ENCODE results near the gene PLBD2.

Gene PLBD2

DNA sequence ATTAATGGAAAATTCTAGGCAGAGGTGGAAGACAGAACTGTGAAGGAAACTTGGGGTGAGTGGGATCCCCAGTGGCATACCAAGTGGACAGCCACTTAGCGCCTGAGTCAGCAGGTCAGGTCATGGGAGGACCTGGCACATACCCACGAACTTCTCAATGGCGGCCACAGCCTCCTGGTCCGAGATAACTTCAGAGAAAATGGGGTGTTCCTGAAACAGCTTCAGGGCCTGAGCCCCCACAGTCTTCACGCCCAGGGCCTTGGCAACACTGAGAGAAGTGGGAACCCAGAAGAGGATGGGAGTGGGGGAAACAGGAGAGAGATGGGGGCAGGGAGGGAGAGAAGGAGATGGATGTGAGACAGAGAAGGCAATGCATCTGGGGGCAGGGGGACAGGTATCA, 35.4 kb downstream of the PLBD2 start:
- DNase-seq (ENCODE audit: low read depth in 2 of 2) = no peak

DNA sequence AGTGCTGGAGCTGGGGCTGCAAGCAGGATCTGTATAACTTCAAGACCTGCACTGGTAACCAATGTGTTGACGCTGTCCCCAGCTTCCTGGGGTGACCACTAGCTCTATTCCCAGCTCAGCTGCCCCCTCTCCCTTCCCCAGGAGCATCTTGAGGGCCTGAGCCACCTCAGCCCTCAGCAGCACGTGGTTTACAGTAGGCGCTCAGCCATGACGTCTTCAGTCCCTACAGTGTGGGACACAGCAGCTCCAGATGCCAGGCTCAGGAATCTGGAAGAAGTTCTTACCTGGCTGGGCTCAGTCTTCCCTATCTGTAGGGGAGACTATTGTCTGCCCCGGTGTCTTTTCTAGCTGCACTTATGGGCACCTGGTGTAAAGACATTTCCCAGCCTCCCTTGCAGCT, 36.7 kb downstream of the PLBD2 start:
- no peak for DNase-seq (ENCODE audit: low read depth in 2 of 2)

DNA sequence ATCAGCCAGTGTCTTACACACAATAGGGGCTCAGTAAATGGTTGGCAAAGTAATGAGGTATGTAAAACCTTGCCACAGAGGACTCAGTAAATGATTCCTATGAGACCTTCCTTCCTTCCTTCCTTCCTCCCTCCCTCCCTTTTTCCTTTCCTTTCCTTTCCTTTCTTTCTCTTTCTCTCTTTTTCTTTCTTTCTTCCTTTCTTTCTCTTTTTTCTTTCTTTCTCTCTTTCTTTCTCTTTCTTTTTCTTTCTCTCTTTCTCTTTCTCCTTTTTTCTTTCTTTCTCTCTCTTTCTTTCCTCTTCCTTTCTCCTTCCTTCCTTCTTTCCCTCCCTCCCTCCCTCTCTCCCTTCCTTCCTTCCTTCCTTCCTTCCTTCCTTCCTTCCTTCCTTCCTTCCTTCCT, 37.8 kb downstream of the PLBD2 start:
- no peak for DNase-seq (ENCODE audit: low read depth in 2 of 2)

DNA sequence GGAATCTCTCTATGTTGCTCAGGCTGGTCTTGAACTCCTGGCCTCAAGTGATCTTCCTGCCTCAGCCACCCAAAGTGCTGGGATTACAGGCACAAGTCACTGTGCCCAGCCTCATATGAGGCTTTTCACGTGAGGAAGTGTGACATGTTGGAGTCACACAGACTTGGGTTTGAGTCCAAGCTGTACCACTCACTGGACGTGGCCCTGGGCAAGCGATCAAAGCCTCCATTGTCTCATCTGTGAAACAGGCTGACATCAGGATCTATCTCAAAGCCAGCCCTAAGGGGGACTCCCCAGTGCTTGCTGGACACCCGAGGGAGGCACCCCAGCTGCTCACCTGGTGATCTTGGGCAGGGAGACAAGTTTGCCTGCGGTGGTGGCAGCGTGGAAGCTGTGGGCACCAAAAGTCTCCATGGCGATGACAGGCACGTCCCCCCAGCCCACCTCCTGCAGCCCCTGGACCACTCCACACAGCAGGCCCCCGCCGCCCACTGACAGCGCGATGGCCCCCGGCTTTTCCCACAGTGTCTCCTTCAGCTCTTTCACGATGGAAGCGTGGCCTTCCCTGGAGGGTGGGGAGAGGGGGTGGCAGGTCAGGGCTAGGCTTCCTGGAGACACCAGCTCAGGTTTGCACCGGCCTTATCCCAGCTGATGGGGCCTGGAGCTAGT, 38.6 kb downstream of the PLBD2 start:
- no peak for DNase-seq (ENCODE audit: low read depth in 2 of 2)

DNA sequence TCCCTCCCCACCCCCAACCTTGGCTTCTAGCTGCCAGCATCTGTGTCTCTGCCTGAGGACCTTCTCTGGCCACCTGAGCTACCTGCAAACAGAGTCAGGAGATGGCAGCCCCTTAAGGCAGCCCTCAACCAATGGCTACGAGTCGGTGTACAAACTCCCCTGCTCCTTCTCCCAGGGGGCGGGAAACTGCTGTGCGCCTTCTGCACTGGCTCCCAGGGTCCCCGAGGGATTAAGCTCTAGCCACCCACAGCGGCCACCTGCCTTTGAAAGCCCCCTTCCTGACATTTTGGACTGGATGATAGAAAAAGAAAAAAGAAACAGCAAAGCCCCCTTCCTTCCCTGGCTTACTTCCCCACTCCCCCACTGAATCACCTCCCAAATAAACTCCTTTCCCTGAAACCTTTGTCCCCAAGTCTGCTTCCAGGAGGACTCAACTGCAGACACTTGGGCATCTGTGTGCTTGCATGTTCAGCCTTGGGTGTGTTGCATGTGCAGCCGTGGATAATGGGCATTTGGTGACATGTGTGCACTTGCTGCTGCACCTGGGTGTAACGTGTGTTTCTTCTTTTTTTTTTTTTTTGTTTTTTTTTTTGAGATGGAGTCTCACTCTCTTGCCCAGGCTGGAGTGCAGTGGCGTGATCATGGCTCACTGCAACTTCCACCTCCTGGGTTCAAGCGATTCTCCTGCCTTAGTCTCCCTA, 39.3 kb downstream of the PLBD2 start:
- DNase-seq (ENCODE audit: low read depth in 2 of 2) = no peak

DNA sequence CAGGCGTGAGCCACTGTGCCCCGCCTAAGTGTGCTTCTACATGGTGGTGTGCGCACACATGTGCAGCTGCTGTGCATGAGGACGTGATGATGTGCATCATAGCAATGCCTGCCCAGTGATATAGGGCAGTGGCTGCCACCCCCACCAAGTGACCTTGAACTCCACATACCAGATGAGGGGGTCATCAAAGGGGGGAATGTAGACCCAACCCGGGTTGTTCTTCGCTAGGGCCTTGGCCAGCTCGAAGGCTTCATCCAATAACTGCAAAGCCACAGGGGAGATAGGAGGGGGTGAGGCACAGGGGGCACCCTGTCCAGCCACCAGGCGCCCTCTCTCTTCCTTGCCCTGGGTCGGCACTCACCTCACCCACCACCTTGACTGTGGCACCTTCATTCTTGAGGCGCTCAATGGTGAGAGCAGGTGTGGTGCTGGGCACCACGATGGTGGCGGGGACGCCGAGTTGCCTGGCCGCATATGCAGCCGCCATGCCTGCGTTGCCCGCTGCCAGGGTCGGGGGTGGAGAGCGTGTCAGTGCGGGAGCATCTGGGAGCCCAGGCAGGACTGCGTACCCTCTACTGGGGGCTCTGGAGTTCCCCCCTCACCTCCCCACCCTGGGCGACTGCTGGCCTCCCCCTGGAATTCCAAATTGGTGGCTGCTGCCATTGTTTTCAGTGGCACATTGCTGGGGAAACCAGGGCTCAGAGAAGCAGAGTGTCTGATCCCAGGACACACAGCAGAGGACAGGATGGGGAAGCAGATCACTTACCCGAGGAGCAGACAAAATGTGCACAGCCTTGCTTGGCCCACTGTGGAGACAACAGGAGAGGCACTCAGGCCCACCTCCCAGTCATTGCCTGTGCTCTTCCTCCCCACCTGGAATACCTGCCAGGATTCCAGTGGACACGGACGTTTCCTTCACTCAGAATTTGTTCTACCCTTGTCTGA, 40.2 kb downstream of the PLBD2 start:
- DNase-seq (ENCODE audit: low read depth in 2 of 2) = no peak

DNA sequence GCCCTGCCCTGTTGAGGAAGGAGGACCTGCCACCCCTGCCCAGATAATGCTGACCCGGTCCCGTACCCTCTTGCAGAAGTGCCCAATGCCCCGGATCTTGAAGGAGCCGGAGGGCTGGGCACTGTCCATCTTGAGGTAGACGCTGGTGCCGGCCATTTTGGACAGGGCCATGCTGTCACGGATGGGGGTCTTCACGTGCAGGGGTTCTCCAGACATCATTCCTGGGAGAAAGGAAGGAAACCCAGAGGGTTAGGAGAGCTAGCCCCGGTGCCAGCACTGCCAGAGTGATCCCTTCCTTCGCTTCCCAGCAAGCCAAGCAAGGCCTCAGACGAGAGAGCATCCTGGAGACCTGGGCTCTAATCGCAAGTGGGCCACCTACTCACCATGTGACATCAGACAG, 41.1 kb downstream of the PLBD2 start:
- DNase-seq (ENCODE audit: low read depth in 2 of 2) = no peak

DNA sequence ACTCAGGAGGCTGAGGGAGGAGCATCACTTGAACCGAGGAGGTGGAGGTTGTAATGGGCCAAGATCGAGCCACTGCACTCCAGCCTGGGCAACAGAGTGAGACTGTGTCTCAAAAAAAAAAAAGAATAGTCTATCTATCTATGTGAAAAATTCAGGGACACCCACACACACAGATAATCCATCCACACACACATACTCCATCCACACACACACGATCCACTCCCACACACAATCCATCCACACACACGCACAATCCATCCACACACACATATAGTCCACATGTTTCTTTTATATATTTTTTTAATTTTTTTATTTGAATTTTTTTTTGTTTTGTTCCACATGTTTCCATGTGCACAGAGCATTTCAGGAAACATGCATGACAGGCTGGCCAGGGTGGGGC, 42.0 kb downstream of the PLBD2 start:
- DNase-seq (ENCODE audit: low read depth in 2 of 2) = no peak

DNA sequence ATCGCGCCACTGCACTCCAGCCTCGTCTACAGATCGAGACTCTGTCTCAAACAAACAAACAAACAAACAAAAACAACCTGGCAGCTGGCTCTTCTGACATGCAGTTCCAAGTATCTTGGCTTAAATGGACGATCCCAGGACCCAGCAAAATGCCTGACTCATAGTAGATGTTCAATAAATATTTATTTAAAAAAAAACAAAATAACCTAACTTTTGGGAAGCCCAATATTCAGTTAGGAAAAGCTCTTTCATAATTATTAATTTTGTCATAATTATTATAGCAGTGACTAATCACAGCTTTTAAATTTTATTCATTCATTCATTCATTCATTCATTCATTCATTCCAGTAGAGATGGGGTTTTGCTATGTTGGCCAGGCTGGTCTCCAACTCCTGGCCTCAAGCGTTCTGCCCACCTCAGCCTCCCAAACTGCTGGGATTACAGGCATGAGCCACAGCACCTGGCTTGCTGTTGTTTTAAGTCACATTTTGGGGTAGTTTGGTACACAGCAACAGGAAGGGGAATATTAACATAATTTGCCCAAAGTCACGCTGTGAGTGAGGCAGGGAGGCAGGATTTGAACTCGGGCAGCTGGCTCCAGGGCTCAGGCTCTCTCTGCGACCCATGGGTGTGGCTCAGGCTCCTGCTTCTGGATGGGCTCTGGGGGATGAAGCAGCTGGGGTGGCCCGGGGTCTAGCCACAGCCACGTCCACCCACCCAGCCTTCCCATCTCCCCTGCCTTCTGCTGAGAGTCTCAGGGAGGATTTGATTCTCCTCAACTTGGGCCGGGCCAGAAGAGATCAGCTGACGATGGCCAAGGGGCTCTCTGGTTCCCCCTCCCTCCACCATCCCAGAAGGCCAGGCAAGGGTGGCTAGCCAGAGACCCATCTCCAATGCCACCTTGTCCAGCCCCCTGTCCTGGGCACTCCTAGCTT, 42.9 kb downstream of the PLBD2 start:
- no peak for DNase-seq (ENCODE audit: low read depth in 2 of 2)

DNA sequence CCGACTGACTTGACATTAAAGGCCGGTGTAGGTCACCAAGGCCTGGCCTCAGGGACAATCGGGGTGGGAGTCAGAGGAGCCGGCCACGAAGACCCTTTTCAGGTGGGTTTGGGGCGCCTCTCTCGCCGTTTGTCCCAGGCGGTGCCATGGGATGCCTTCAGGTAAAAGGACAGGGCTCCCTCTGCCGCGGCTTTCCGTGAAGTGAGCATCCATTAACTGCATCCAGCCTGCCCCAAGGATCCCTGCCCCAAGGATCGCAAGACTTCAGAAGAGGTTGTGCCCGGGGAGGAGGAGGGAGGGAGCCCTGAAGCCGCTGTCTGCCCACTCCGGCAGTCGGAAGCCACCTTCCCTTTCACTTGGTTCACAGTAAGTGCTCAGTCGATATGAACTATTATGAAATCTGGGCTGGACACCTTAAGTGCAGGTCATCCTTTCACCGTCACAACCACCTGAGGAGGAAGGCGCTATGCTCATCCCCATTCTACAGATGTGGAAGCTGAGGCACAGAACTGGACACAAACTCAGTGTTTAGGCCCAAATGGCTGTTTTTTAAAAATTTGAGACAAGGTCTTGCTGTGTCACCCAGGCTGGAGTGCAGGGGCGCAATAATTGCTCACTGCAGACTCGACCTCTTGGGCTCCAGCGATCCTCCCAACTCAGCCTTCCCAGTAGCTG, 44.3 kb downstream of the PLBD2 start:
- DNase-seq (ENCODE audit: low read depth in 2 of 2) = no peak

DNA sequence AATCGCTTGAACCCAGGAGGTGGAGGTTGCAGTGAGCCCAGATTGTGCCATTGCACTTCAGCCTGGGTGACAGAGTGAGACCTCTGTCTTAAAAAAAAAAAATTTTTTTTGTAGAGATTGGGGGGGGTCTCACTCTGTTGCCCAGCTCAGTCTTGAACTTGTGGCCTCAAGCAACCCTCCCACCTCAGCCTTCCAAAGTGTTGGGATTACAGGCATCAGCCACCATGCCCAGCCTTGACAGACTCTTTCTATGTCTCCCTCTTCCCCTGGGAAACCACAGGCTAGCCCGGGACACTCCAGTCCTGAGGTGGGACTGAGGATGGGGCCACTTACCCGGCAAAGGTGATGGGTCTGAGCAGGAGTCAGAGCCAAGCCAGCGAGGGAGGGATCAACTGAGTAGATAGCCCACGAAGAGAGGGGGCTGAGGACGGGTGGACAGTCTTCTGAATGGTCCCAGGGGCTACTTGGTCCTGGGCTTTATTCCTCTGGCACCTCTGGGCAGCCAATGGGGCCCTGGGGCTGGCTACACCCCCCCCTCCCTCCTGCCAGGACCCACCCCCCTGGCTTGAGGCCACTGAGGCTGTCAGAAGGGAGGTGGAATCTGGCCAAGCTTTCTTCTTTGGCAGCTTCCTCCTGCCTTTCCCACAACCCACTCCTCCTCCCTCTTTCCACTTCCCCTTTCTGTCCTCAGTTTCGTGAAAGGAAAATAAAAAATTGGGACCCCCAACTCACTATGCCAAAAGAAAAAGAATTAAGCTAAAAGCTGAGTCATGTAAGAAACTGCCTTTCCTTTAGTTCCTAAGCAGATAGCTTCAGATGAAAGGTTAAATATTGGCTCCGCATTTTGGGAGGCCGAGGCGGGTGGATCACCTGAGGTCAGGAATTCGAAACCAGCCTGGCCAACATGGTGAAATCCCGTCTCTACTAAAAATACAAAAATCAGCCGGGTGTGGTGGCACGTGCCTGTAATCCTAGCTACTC, 45.3 kb downstream of the PLBD2 start, which contains the start of gene SDS:
Gene SDS (minus strand): TSS at position 453 of the 981 bp plus-strand sequence. CDS start 4,179 bp downstream, outside the sequence.
- no peak for DNase-seq (ENCODE audit: low read depth in 2 of 2)

DNA sequence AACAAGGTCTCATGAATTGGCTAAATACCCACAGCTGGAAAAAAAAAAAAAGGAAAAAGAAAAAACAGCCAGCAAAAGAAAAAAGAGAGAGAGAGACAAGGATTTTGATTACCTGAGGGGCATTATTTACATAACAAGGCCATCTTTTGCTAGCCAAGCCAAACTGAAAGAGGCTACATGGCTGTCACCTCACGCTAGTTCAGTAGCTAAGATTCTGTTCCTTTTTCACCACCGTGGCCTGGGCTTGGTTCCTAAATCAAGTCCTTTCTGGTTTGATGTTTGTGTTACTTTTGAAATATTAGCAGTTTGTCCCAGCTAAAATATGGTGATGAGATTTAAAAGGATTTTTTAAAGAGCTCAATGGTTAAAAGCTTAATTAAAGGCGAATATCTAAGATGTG, 47.3 kb downstream of the PLBD2 start:
- no peak for DNase-seq (ENCODE audit: low read depth in 2 of 2)

DNA sequence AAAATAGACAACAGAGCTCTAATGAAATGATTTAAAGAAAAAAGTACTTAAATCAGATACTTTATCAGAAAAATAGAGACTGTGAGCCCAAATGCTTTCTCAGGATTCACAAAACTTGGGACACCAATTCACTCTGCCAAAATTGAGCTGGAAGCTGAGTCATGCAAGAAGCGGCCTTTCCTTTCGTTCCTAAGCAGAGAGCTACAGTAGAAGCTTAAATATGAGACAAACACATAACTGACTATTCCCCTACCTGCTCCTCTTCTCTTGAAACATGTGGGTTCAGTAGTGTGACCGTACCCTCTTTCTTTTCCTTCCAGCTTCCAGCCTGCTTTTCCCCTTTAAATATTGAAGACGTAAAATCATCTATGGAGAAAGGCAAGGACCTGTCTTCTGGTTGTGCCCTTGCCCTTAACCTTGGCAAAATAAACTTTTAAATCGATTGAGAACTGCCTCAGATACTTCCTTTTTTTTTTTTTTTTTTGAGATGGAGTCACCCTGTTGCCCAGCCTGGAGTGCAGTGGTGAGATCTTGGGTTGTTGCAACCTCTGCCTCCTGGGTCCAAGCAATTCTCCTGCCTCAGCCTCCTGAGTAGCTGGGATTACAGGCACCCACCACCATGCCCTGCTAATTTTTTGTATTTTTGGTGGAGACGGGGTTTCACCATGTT, 49.7 kb downstream of the PLBD2 start:
- DNase-seq (ENCODE audit: low read depth in 2 of 2) = no peak

DNA sequence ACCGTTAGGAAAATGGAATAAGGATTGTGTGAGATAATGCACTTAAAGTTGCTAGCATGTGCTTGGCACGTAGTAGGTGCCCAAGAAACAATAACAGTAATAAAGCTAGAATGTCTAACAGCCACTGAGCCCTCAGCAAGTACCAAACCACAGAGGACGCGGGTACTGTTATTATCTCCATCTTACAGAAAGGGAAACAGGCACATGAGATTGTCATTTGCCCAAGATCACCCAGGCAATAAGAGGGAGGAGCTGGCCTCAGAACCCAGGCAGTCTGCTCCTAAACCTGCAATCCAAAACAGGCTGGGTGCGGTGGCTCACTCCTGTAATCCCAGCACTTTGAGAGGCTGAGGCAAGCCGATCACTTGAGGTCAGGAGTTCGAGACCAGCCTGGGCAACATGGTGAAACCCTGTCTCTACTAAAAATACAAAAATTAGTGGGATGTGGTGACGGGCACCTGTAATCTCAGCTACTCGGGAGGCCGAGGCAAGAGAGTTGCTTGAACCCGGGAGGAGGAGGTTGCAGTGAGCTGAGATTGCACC, 50.4 kb downstream of the PLBD2 start:
- DNase-seq (ENCODE audit: low read depth in 2 of 2) = no peak

DNA sequence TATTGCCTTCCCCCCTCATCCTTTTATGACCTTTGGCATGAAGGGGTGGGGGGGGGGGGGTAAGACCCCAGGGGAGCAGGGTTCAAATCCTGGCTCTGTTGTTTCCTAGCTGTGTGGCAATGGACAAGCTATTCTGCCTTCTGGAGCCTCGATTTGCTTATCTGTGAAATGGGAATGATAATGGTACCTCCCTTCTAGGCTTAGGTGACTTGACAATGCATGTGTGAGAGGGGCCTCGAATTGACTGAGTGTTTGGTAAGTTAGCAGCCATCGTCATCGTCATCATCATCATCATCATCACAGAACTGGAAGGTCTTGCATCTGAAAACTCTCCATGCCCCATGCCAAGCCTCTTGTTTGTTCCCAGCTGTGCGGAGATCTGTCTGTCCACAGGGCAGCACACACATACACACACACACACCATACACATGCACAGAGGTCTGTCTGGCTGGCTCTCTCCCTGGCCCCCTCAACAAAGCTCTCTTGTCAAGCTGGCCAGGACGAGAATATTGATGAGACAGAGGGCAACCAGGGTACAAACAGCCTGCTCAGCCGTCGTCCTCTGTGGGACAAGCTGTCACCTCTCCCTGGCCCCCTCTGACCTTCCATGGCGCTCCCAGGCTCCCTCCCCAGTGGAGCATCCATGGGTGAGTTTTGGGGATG, 51.2 kb downstream of the PLBD2 start:
- no peak for DNase-seq (ENCODE audit: low read depth in 2 of 2)

DNA sequence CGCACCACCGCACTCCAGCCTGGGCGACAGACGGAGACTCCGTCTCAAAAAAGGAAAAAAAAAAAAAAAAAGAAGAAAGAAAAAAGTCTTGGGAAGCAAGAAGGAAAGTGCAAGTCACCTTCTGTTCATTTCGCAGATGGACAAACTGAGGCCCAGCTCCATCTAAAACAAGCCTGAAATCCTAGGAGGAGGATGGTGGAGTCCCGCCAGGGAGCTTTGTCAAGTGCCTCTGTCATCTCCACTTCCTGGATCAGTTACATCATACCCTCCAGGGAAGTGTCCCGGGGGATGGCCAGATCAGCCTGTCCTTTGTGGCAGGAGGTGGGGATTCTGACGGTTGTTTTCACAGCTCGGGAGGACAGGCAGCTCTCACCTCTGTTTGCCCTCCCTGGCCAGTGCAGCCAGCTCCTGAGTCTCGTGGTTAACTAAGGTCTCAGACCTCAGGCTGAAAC, 55.1 kb downstream of the PLBD2 start:
- no peak for DNase-seq (ENCODE audit: low read depth in 2 of 2)

DNA sequence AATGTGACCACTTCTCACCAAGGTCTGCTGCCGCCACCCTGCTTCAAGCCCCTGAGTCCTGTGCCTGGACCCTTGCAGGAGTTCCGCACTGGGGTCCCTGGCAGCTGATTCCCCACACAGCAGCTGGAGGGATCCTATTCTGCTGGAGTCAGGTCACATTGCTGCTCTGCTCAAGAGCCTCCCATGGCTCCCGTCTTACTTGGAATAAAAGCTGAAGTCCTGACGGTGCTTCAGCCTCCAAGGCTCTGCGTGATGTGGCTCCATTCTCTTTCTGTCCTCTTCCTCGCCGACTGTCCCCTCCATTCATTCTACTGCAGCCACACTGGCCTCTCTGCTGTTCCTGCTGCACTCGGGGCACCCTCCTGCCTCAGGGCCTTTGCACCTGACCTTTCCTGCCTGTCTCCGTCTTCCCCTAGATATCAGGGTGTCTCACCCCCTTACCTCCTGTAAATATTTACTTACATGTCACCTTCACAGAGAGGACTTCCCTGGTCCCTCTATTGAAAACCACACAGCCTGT, 56.2 kb downstream of the PLBD2 start:
- no peak for DNase-seq (ENCODE audit: low read depth in 2 of 2)

Measured in stimulated activated CD8-positive, alpha-beta memory T cell treated with anti-CD3 and anti-CD28 coated beads, Interleukin-15, amount 100 ng/mL, for 48 hours (primary cell).